Heart right ventricle (tissue), 16 donors: ENCODE data around the gene SF3A2. TPM values are rescaled to one million over a fixed set of nuclear protein-coding genes. Genes with fewer than 3 reads are reported as not detected.

Source experiments
- ATAC-seq, 8 donors: fragments of 200-7000 bp; cut with Tn5 transposase; one replicate each; pipeline ENCODE4 v1.9.1; 2020; ENCODE audit warnings: mild to moderate bottlenecking in 8 of 8, moderate library complexity in 8 of 8, moderate number of reproducible peaks in 1 of 8
- DNase-seq, 2 donors: peaks; one replicate each; pipeline ENCODE4 v3.0.0-alpha.2; 2020
- H3K27ac ChIP-seq, 10 donors: fragments of 200-600 bp; sonication (generic) in 2 of 10; one replicate each; pipeline versions ENCODE4 v1.5.0 to v1.8.0; 2020 to 2022; ENCODE audit warnings: mild to moderate bottlenecking in 3 of 10
- H3K27me3 ChIP-seq, 7 donors: fragments of 200-600 bp; one replicate each; pipeline ENCODE4 v1.8.0; 2021 to 2022; ENCODE audit warnings: mild to moderate bottlenecking in 2 of 7
- H3K36me3 ChIP-seq, 9 donors: fragments of 200-600 bp; sonication (generic) in 1 of 9; one replicate each; pipeline versions ENCODE4 v1.5.0 to v1.8.0; 2020 to 2022; ENCODE audit warnings: mild to moderate bottlenecking in 2 of 9
- H3K4me1 ChIP-seq, 9 donors: fragments of 200-600 bp; sonication (generic) in 1 of 9; one replicate each; pipeline versions ENCODE4 v1.5.0 to v1.8.0; 2020 to 2022; ENCODE audit warnings: mild to moderate bottlenecking in 4 of 9
- H3K4me3 ChIP-seq, 10 donors: fragments of 200-600 bp; sonication (generic) in 2 of 10; one replicate each; pipeline versions ENCODE4 v1.5.0 to v1.8.0; 2020 to 2022; ENCODE audit warnings: mild to moderate bottlenecking in 7 of 10, moderate library complexity in 2 of 10
- H3K9me3 ChIP-seq, 11 donors: fragments of 200-600 bp in 10 of 11; sonication (generic) in 2 of 11; one replicate each; pipeline versions ENCODE4 v1.5.0 to v1.8.0; 2013 to 2022; ENCODE audit warnings: mild to moderate bottlenecking in 2 of 11, control low read depth in 1 of 11, moderate library complexity in 1 of 11
- CTCF ChIP-seq, 9 donors: fragments of 200-600 bp; sonication (generic) in 2 of 9; IDR thresholded peaks; one replicate each; pipeline versions ENCODE4 v1.5.0 to v1.8.0; 2021 to 2022; ENCODE audit warnings: antibody characterized with exemption in 9 of 9, mild to moderate bottlenecking in 5 of 9, moderate library complexity in 1 of 9
- WGBS, 2 donors: extraction: QIAGEN DNeasy Blood & Tissue Kit; methylation state at CpG; one replicate each; pipeline ENCODE4 v1.1.7; 2013; ENCODE audit warnings: inconsistent platforms in 1 of 2; 5-methylcytosine and 5-hydroxymethylcytosine counted together
- intact Hi-C, 10 donors: fragments of 100-400 bp; cut with DNase I; formaldehyde crosslinking; loops; one replicate each; pipeline versions ENCODE4 v1.11.1 to v1.14.2; 2022
- polyA plus RNA-seq, 2 donors: library from polyadenylated mRNA; stranded (reverse); fragments of 200-250 nt; gene quantifications; one replicate each; pipeline ENCODE4 v1.2.3, GENCODE V29; 2013
- total RNA-seq, 10 donors: library from RNA; stranded (reverse); fragmentation: NEBNext Ultra II Directional in 3 of 10; extraction: Animal tissue kit (Norgen Biotek cat#: 25700) in 3 of 10; gene quantifications; one replicate each; pipeline versions ENCODE4 v1.2.1 to v1.2.4, GENCODE V29; 2021 to 2023
- donor health status: Arrhythmogenic right ventricular cardiomyopathy.
- donor health status: ischemic (EF 13 %, LVEDD 7.1; RV severe dilation, severe dysfunction).
- donor health status: healthy with polysubstance abuse.
- donor health status: DM: no; HTN: yes; CAD: no.
- donor health status: DM: no; HTN: no; CAD: no.
- donor health status: ischemic (EF 25% LVEDD 6.9; RV normal size, moderate dysfunction).
- donor health status: ischemic (EF 25% LVEDD 5.7; RV mildly dilated, moderate dysfunction).
- donor health status: healthy.
- donor health status: DM: yes; HTN: yes; CAD: no.
- donor health status: Ischemic cardiomyopathy.
- donor health status: ischemic (EF 35%, LVEDD 5.7; RV mildly dilated, moderate dysfunction).
- donor health status: nonischemic (EF 11% LVEDD 7.7; RV severe dilation, severe dysfunction).
- donor health status: DM: yes; HTN: yes; CAD: no.
- donor health status: PGD.
- donor health status: ischemic (EF 29% LVEDD 5.4; RV normal size, mild dysfunction).
- donor health status: nonischemic (EF 23%, LVEDD 6.1; RV moderate dilation, normal function).

SF3A2 gene
- total and polyA plus RNA-seq, 12 donors, result 24.6 to 47.3 (median 30.4) TPM

- WGBS, 2 donors, result 92 to 93% methylated on average over 25 of the region's 25 CpGs
- TF ChIP-seq CTCF (IDR thresholded peaks at IDR 0.05), result no peak
- intact Hi-C loops, result no loop called here
- Histone ChIP-seq H3K27ac (no peak overlapping the region), H3K9me3 (no peaks in the 10 kb centered on the region), H3K4me3 (no peak overlapping the region), H3K4me1 (peaks cover 4 to 53% (median 37%) of the 10 kb centered on the region in 9 donors), H3K27me3 (peaks cover 12 to 26% (median 19%) of the 10 kb centered on the region in 7 donors), H3K36me3 (peaks cover 13 to 72% (median 45%) of the 10 kb centered on the region in 9 donors)
- DNase-seq (no peak), ATAC-seq (no peak)
These were observed 9.5 kb downstream of the SF3A2 start for GRCh38 chr19:2246014-2246620.

DNA sequence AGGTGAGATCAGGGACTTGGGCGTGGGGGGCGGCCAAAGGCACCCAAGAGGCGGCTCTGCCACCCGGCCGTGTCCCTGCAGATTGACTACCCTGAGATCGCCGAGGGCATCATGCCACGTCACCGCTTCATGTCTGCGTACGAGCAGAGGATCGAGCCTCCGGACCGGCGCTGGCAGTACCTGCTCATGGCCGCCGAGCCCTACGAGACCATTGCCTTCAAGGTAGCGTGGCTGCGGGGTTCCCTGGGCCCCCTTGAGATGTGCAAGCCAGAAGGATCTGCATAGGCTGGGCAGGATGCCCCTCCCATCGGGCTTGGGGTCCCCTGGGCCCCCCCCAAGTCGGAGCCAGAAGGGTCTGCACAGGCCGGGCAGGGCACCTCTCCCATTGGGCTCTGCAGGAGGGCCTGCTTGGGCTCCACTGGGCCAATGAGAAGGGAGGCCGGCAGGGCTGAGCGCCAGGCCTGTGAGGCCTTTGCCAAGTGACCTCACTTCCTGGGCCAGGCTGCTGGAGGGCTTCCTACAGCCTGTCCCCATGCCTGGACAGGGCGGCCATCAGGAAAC lies 10.3 kb downstream of the SF3A2 start:
- no peak overlapping the region for H3K4me3 ChIP-seq
- peaks cover 20 to 33% (median 26%) of the 10 kb centered on the region in 7 donors for H3K27me3 ChIP-seq
- no peaks in the 10 kb centered on the region for H3K9me3 ChIP-seq
- WGBS, 2 donors, result 74 to 80% methylated on average over 26 of the region's 26 CpGs
- no peak for TF ChIP-seq CTCF (IDR thresholded peaks at IDR 0.05)
- H3K36me3 ChIP-seq, result peaks cover 13 to 65% (median 45%) of the 10 kb centered on the region in 9 donors
- peak overlapping the region in 2 of 10 donors; percentile 4 to 6 for H3K27ac ChIP-seq
- ATAC-seq (peak in 7 of 8 donors; percentile 31 to 85 (median 69)), DNase-seq (peak; percentile 51 to 73)
- intact Hi-C loops, result no loop called here
- H3K4me1 ChIP-seq, result peaks cover 7 to 49% (median 35%) of the 10 kb centered on the region in 9 donors

GRCh38 chr19:2247433-2248101 lies 10.9 kb downstream of the SF3A2 start:
- TF ChIP-seq CTCF (IDR thresholded peaks at IDR 0.05), result no peak
- Histone ChIP-seq H3K4me1 (peaks cover 8 to 49% (median 36%) of the 10 kb centered on the region in 9 donors), H3K27ac (peak overlapping the region in 3 of 10 donors; percentile 4 to 19 (median 6)), H3K9me3 (no peaks in the 10 kb centered on the region), H3K27me3 (peaks cover 26 to 40% (median 33%) of the 10 kb centered on the region in 7 donors), H3K36me3 (peaks cover 13 to 63% (median 45%) of the 10 kb centered on the region in 9 donors), H3K4me3 (no peak overlapping the region)
- DNase-seq (no peak), ATAC-seq (no peak)
- WGBS, 2 donors, result 86 to 92% methylated on average over 28 of the region's 28 CpGs
- intact Hi-C loops, result no loop called here

- H3K27me3 ChIP-seq, result peaks cover 34 to 48% (median 41%) of the 10 kb centered on the region in 7 donors
- H3K4me3 ChIP-seq, result no peak overlapping the region
- no peak overlapping the region for H3K27ac ChIP-seq
- DNase-seq (no peak), ATAC-seq (no peak)
- no peaks in the 10 kb centered on the region for H3K9me3 ChIP-seq
- H3K36me3 ChIP-seq, result peaks cover 13 to 55% (median 43%) of the 10 kb centered on the region in 9 donors
- intact Hi-C loops, result no loop called here
- no peak for TF ChIP-seq CTCF (IDR thresholded peaks at IDR 0.05)
- WGBS, 2 donors, result 86 to 87% methylated on average over 18 to 21 of the region's 21 CpGs
- peaks cover 8 to 51% (median 43%) of the 10 kb centered on the region in 9 donors for H3K4me1 ChIP-seq
These were observed 11.7 kb downstream of the SF3A2 start for GRCh38 chr19:2248136-2249009.
